Skeletal muscle tissue (tissue), 4 donors: Measurements from ENCODE around the gene ENPP7. TPM values are rescaled to one million over a fixed set of nuclear protein-coding genes. Genes with fewer than 3 reads are reported as not detected.

Experiments used
- H3K27ac ChIP-seq: one replicate; pipeline ENCODE4 v1.7.0; 2013; ENCODE audit warnings: mild to moderate bottlenecking, low read depth, low read length, inconsistent platforms
- H3K27me3 ChIP-seq, 3 donors: one replicate each; pipeline ENCODE4 v1.7.0; 2013; ENCODE audit warnings: low read length in 3 of 3; ENCODE audit not compliant: control insufficient read depth in 3 of 3, insufficient read depth in 3 of 3
- H3K36me3 ChIP-seq, 3 donors: one replicate each; pipeline ENCODE4 v1.7.0; 2013; ENCODE audit warnings: low read length in 3 of 3; ENCODE audit not compliant: control insufficient read depth in 3 of 3, insufficient read depth in 3 of 3
- H3K4me1 ChIP-seq, 3 donors: one replicate each; pipeline ENCODE4 v1.7.0; 2013; ENCODE audit warnings: low read length in 3 of 3, mild to moderate bottlenecking in 3 of 3; ENCODE audit not compliant: control insufficient read depth in 3 of 3, insufficient read depth in 3 of 3
- H3K4me3 ChIP-seq, 3 donors: one replicate each; pipeline ENCODE4 v1.7.0; 2013; ENCODE audit warnings: low read length in 3 of 3
- H3K9ac ChIP-seq, 3 donors: one replicate each; pipeline ENCODE4 v1.7.0; 2013; ENCODE audit warnings: low read length in 3 of 3, mild to moderate bottlenecking in 3 of 3, moderate library complexity in 2 of 3, low read depth in 1 of 3
- H3K9me3 ChIP-seq, 3 donors: one replicate each; pipeline ENCODE4 v1.7.0; 2013; ENCODE audit warnings: low read length in 3 of 3; ENCODE audit not compliant: control insufficient read depth in 3 of 3
- total RNA-seq: library from RNA; depleted of rRNA; stranded (reverse); fragments of >200 nt; gene quantifications from one replicate; pipeline ENCODE4 v1.2.3, GENCODE V29; 2014
- donor health status: Osteomylitis.

The ENPP7 gene
- total RNA-seq, 1 donor from 2014 or later, result not detected

- no peak overlapping the region for H3K27ac ChIP-seq
- no peaks in the 10 kb centered on the region for H3K4me1 ChIP-seq
- H3K9ac ChIP-seq, result no peak overlapping the region
- no peak overlapping the region for H3K4me3 ChIP-seq
- H3K9me3 ChIP-seq, result no peaks in the 10 kb centered on the region
- peaks cover 35 to 61% (median 48%) of the 10 kb centered on the region in 3 donors for H3K27me3 ChIP-seq
- H3K36me3 ChIP-seq, result no peaks in the 10 kb centered on the region
Observed at GRCh38 chr17:79702034-79702433, 28.7 kb upstream of the ENPP7 start.

GRCh38 chr17:79702550-79703236, 28.1 kb upstream of the ENPP7 start:
- no peak overlapping the region for H3K9ac ChIP-seq
- no peak overlapping the region for H3K4me3 ChIP-seq
- H3K27me3 ChIP-seq, result peaks cover 32 to 61% (median 51%) of the 10 kb centered on the region in 3 donors
- H3K9me3 ChIP-seq, result no peaks in the 10 kb centered on the region
- H3K27ac ChIP-seq, result no peak overlapping the region
- H3K4me1 ChIP-seq, result no peaks in the 10 kb centered on the region
- no peaks in the 10 kb centered on the region for H3K36me3 ChIP-seq

GRCh38 chr17:79704691-79705090, 26.1 kb upstream of the ENPP7 start:
- Histone ChIP-seq H3K9me3 (no peaks in the 10 kb centered on the region), H3K27me3 (peaks cover 21 to 54% (median 52%) of the 10 kb centered on the region in 3 donors), H3K36me3 (no peaks in the 10 kb centered on the region), H3K4me3 (no peak overlapping the region), H3K27ac (no peak overlapping the region), H3K9ac (no peak overlapping the region), H3K4me1 (no peaks in the 10 kb centered on the region)

GRCh38 chr17:79705674-79706073, 25.1 kb upstream of the ENPP7 start:
- Histone ChIP-seq H3K27ac (no peak overlapping the region), H3K9ac (no peak overlapping the region), H3K27me3 (peaks cover 20 to 48% (median 45%) of the 10 kb centered on the region in 3 donors)

GRCh38 chr17:79706931-79707850, 23.6 kb upstream of the ENPP7 start:
- H3K4me1 ChIP-seq, result no peaks in the 10 kb centered on the region
- no peak overlapping the region for H3K4me3 ChIP-seq
- no peaks in the 10 kb centered on the region for H3K9me3 ChIP-seq
- peaks cover 14 to 49% (median 38%) of the 10 kb centered on the region in 3 donors for H3K27me3 ChIP-seq
- no peaks in the 10 kb centered on the region for H3K36me3 ChIP-seq
- no peak overlapping the region for H3K27ac ChIP-seq
- H3K9ac ChIP-seq, result no peak overlapping the region

More at GRCh38 chr17:79705674-79706073, 25.1 kb upstream of the ENPP7 start:
- Histone ChIP-seq H3K4me3 (no peak overlapping the region), H3K9me3 (no peaks in the 10 kb centered on the region), H3K36me3 (no peaks in the 10 kb centered on the region), H3K4me1 (no peaks in the 10 kb centered on the region)

GRCh38 chr17:79707931-79708891, 22.5 kb upstream of the ENPP7 start:
- Histone ChIP-seq H3K4me3 (no peak overlapping the region), H3K9ac (no peak overlapping the region), H3K27ac (no peak overlapping the region), H3K27me3 (peaks cover 9 to 48% (median 36%) of the 10 kb centered on the region in 3 donors), H3K36me3 (no peaks in the 10 kb centered on the region), H3K4me1 (no peaks in the 10 kb centered on the region), H3K9me3 (no peaks in the 10 kb centered on the region)

- no peak overlapping the region for H3K4me3 ChIP-seq
- no peaks in the 10 kb centered on the region for H3K36me3 ChIP-seq
- H3K9me3 ChIP-seq, result no peaks in the 10 kb centered on the region
- no peak overlapping the region for H3K27ac ChIP-seq
- no peaks in the 10 kb centered on the region for H3K4me1 ChIP-seq
- H3K27me3 ChIP-seq, result peaks cover 15 to 57% (median 48%) of the 10 kb centered on the region in 3 donors
- no peak overlapping the region for H3K9ac ChIP-seq
Observed at GRCh38 chr17:79711715-79712305, 18.9 kb upstream of the ENPP7 start.

GRCh38 chr17:79713391-79713790, 17.4 kb upstream of the ENPP7 start:
- H3K27me3 ChIP-seq, result peaks cover 15 to 56% (median 38%) of the 10 kb centered on the region in 3 donors
- no peak overlapping the region for H3K9ac ChIP-seq
- H3K4me1 ChIP-seq, result no peaks in the 10 kb centered on the region
- no peak overlapping the region for H3K27ac ChIP-seq
- no peaks in the 10 kb centered on the region for H3K9me3 ChIP-seq
- H3K4me3 ChIP-seq, result no peak overlapping the region
- H3K36me3 ChIP-seq, result no peaks in the 10 kb centered on the region
